WI38 (cell line): ENCODE measurements around the gene MBD1.

Source experiments
- H3K4me3 ChIP-seq: 2 replicates; pipeline ENCODE4 v1.5.1; 2011; ENCODE audit warnings: low read depth, mild to moderate bottlenecking, control low read depth, low read length
- TF ChIP-seq, protein P1 (sequence below): IDR thresholded peaks from 2 replicates; pipeline ENCODE4 v1.5.1; 2012; ENCODE audit warnings: low read depth, mild to moderate bottlenecking, control low read depth, low read length

MBD1 gene

DNA sequence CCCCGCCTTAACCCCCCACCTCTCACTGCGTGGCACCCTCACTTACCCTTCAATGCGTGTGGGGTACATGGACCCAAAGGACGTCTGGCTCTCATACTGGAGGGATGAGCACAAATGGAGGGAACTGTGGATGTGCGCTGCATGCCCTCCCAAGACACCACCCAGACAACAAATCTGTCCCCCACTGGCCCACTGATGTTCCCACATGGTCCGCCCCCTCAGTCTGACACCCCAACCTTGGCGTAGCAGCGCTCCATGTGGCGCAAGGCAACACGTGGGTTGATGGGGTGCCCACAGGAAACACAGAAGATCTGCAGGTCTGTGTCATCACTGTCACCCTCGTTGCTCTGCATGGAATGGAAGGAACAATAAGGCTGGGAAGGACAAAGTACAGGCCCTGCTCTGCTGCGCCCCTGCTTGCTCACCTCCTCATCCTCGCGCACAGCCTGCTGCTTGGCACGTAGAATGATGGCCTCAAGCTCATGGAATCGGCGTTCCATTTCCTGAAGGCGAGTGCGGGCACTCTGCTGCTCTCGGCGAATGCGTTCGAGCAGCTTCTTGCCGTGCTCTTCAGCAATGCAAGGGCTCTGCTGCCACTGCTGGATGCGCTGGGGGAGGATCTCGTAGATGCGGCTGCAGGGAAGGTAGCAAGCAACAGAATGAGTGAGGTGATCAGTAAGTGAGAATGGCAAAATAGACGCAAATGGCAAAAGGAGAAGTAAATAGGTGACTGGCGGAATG, 2.3 kb upstream of the MBD1 start:
- TF ChIP-seq, protein P1, sequence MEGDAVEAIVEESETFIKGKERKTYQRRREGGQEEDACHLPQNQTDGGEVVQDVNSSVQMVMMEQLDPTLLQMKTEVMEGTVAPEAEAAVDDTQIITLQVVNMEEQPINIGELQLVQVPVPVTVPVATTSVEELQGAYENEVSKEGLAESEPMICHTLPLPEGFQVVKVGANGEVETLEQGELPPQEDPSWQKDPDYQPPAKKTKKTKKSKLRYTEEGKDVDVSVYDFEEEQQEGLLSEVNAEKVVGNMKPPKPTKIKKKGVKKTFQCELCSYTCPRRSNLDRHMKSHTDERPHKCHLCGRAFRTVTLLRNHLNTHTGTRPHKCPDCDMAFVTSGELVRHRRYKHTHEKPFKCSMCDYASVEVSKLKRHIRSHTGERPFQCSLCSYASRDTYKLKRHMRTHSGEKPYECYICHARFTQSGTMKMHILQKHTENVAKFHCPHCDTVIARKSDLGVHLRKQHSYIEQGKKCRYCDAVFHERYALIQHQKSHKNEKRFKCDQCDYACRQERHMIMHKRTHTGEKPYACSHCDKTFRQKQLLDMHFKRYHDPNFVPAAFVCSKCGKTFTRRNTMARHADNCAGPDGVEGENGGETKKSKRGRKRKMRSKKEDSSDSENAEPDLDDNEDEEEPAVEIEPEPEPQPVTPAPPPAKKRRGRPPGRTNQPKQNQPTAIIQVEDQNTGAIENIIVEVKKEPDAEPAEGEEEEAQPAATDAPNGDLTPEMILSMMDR: no peak
- H3K4me3 ChIP-seq: no peak overlapping the region

DNA sequence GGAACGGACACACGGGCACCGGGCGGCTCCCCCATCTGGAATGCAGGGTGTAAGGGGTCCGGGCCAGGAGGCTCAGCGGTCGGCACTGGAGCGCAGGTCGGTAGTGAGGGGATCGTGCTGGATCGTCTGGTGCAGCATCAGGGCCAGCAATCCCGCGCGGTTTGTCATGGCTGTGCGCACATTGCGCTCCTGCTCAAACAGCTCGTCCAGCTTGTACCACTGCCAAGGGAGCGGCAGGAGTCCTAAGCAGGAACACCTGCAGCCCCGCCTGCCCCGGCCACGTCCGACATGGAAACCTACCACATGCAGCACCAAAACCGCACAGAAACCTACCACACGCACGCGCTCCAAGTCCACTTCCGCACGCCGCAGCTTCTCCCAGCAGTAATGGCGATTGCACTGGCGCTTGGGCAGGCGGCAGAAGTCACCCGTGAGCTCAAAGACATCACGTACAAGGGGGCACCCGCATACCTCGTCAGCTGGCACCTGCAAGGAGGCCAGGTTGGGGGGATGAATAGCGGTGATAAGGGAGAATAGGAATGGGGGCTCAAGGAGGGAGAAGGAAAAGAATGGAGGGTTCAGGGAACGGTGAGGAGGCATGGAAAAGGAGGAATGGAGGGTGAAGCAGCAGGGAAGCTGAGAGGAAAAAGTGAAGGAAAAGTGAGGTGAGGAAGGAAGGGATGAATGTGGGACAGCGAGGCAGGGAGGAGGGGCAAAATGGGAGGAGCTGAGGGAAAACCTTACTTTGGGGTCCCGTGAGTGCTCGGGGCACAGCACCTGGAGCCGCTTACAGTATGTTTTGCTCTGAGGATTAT, 1.4 kb upstream of the MBD1 start:
- H3K4me3 ChIP-seq: no peak overlapping the region

DNA sequence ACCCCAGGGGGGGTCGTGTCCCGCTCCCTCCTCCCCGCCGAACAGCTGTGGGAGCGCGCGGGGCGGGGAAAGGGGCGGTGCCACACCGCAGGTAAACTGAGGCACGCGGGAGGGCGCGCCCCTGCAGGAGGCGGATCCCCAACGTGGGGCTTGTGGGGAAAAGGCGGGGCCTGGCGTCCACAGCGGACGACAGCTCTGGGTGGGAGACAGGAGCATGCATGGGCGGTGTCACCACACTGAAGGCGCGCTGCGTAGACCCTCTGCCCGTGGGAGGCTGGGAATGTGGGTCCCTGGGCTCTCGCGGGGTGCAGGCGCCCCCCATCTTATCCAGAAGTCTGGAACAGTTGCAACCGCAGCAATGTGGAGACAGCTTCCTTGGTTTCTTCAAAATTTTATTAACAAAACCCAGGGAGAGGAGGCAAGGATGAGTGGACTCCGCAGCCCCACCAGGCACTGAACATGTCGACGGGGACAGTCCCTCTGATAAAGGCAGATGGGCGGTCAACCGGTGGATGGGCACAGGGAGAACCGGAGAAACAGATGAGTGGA, 723 bp upstream of the MBD1 start:
- TF ChIP-seq, protein P1: no peak
- peak overlapping the region; percentile 99 for H3K4me3 ChIP-seq

More for the DNA sequence above, 1.4 kb upstream of the MBD1 start:
- TF ChIP-seq, protein P1: no peak

- TF ChIP-seq, protein P1: no peak
- H3K4me3 ChIP-seq: peak overlapping the region; percentile 99
Observed at GRCh38 chr18:50280707-50281294, 522 bp downstream of the MBD1 start.

GRCh38 chr18:50279752-50280151, 1.6 kb downstream of the MBD1 start:
- peak overlapping the region; percentile 99 for H3K4me3 ChIP-seq
- TF ChIP-seq, protein P1: no peak

GRCh38 chr18:50277942-50278341, 3.4 kb downstream of the MBD1 start:
- H3K4me3 ChIP-seq: no peak overlapping the region
- TF ChIP-seq, protein P1: no peak

GRCh38 chr18:50276452-50276851, 4.9 kb downstream of the MBD1 start:
- TF ChIP-seq, protein P1: no peak
- H3K4me3 ChIP-seq: no peak overlapping the region
